PC-9 (cell line): ENCODE results near the gene PKIB.

Source experiments
- EZH2 ChIP-seq: fragments of 200-600 bp; sonication (generic); IDR thresholded peaks from 2 replicates; pipeline ENCODE4 v1.8.0; 2017; ENCODE audit warnings: antibody characterized with exemption, low read depth
- TF ChIP-seq, protein P1 (sequence below): fragments of 200-600 bp; sonication (generic); conservative IDR thresholded peaks from 2 replicates; pipeline ENCODE4 v1.6.1; 2017; ENCODE audit warnings: mixed run types, antibody characterized with exemption, mild to moderate bottlenecking, moderate library complexity

GRCh38 chr6:122695188-122695587 is 85.0 kb downstream of the PKIB start:
- TF ChIP-seq, protein P1, sequence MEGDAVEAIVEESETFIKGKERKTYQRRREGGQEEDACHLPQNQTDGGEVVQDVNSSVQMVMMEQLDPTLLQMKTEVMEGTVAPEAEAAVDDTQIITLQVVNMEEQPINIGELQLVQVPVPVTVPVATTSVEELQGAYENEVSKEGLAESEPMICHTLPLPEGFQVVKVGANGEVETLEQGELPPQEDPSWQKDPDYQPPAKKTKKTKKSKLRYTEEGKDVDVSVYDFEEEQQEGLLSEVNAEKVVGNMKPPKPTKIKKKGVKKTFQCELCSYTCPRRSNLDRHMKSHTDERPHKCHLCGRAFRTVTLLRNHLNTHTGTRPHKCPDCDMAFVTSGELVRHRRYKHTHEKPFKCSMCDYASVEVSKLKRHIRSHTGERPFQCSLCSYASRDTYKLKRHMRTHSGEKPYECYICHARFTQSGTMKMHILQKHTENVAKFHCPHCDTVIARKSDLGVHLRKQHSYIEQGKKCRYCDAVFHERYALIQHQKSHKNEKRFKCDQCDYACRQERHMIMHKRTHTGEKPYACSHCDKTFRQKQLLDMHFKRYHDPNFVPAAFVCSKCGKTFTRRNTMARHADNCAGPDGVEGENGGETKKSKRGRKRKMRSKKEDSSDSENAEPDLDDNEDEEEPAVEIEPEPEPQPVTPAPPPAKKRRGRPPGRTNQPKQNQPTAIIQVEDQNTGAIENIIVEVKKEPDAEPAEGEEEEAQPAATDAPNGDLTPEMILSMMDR = no peak
- TF ChIP-seq EZH2 = no peak
